ENCODE measurements around the gene AOPEP.
"Not testable (repeated sequence)": the region's sequence is repeated elsewhere in the genome, so short reads cannot be mapped to it uniquely, and the experiment has no call there.

The AOPEP gene

GRCh38 chr9:94931036-94931633, 204.6 kb downstream of the AOPEP start:
- DNase-seq (ENCODE audit: low read depth in 2 of 2, low spot score in 1 of 2) = no peak

- no peak for DNase-seq (ENCODE audit: low read depth in 2 of 2, low spot score in 1 of 2)
These were observed 205.2 kb downstream of the AOPEP start for GRCh38 chr9:94931740-94932139.

GRCh38 chr9:94932652-94933510, 206.4 kb downstream of the AOPEP start:
- no peak for DNase-seq (ENCODE audit: low read depth in 2 of 2, low spot score in 1 of 2)

- no peak for DNase-seq (ENCODE audit: low read depth in 2 of 2, low spot score in 1 of 2)
These were observed 207.0 kb downstream of the AOPEP start for GRCh38 chr9:94933511-94933828.

- no peak for DNase-seq (ENCODE audit: low read depth in 2 of 2, low spot score in 1 of 2)
These were observed 208.4 kb downstream of the AOPEP start for GRCh38 chr9:94934816-94935328.

GRCh38 chr9:94935396-94935795, 208.9 kb downstream of the AOPEP start:
- DNase-seq (ENCODE audit: low read depth in 2 of 2, low spot score in 1 of 2) = no peak

GRCh38 chr9:94936419-94936818, 209.9 kb downstream of the AOPEP start:
- no peak for DNase-seq (ENCODE audit: low read depth in 2 of 2, low spot score in 1 of 2)

GRCh38 chr9:94937214-94937903, 210.9 kb downstream of the AOPEP start:
- no peak for DNase-seq (ENCODE audit: low read depth in 2 of 2, low spot score in 1 of 2)

GRCh38 chr9:94938384-94938783, 211.9 kb downstream of the AOPEP start:
- no peak for DNase-seq (ENCODE audit: low read depth in 2 of 2, low spot score in 1 of 2)

GRCh38 chr9:94940296-94940695, 213.8 kb downstream of the AOPEP start:
- not testable (repeated sequence) for DNase-seq (ENCODE audit: low read depth in 2 of 2, low spot score in 1 of 2)

GRCh38 chr9:94941211-94941875, 214.8 kb downstream of the AOPEP start:
- no peak for DNase-seq (ENCODE audit: low read depth in 2 of 2, low spot score in 1 of 2)

- no peak for DNase-seq (ENCODE audit: low read depth in 2 of 2, low spot score in 1 of 2)
These were observed 218.1 kb downstream of the AOPEP start for GRCh38 chr9:94944626-94945025.

- no peak for DNase-seq (ENCODE audit: low read depth in 2 of 2, low spot score in 1 of 2)
These were observed 219.0 kb downstream of the AOPEP start for GRCh38 chr9:94945197-94946144.

GRCh38 chr9:94946256-94946655, 219.8 kb downstream of the AOPEP start:
- no peak for DNase-seq (ENCODE audit: low read depth in 2 of 2, low spot score in 1 of 2)

GRCh38 chr9:94948567-94949235, 222.2 kb downstream of the AOPEP start:
- DNase-seq (ENCODE audit: low read depth in 2 of 2, low spot score in 1 of 2) = no peak

GRCh38 chr9:94949370-94949769, 222.9 kb downstream of the AOPEP start:
- DNase-seq (ENCODE audit: low read depth in 2 of 2, low spot score in 1 of 2) = no peak

- DNase-seq (ENCODE audit: low read depth in 2 of 2, low spot score in 1 of 2) = no peak
These were observed 223.6 kb downstream of the AOPEP start for GRCh38 chr9:94950040-94950578.

GRCh38 chr9:94950579-94951323, 224.3 kb downstream of the AOPEP start:
- no peak for DNase-seq (ENCODE audit: low read depth in 2 of 2, low spot score in 1 of 2)
